ENCODE measurements around the gene MED13. TPM values are rescaled to one million over a fixed set of nuclear protein-coding genes. Genes with fewer than 3 reads are reported as not detected.
"Not testable (repeated sequence)": the region's sequence is repeated elsewhere in the genome, so short reads cannot be mapped to it uniquely, and the experiment has no call there.

MED13 gene
- total RNA-seq, 4 donors from 2014 or later: 34.5 to 64.9 (median 52.0) TPM

GRCh38 chr17:62008294-62008693 lies 56.8 kb downstream of the MED13 start:
- WGBS, 2 donors (ENCODE audit: low coverage in 1 of 2): 87 to 88% methylated on average over 3 to 4 of the region's 5 CpGs
- Histone ChIP-seq H3K9me3 (no peaks in the 10 kb centered on the region), H3K27ac (no peak overlapping the region), H3K4me1 (peaks cover 0 to 28% (median 0%) of the 10 kb centered on the region in 3 donors), H3K36me3 (peaks cover 3 to 70% of the 10 kb centered on the region in 2 donors), H3K27me3 (no peaks in the 10 kb centered on the region), H3K4me3 (no peak overlapping the region)
- ATAC-seq: no peak
- TF ChIP-seq POLR2A (IDR thresholded peaks at IDR 0.05) (no peak), CTCF (IDR thresholded peaks at IDR 0.05) (no peak), POLR2AphosphoS5 (IDR thresholded peaks at IDR 0.05) (no peak), EP300 (IDR thresholded peaks at IDR 0.05) (no peak)

- H3K4me3 ChIP-seq: no peak overlapping the region
- no peak for ATAC-seq
- H3K9me3 ChIP-seq: no peaks in the 10 kb centered on the region
- peaks cover 0 to 62% (median 0%) of the 10 kb centered on the region in 3 donors for H3K4me1 ChIP-seq
- H3K27me3 ChIP-seq: no peaks in the 10 kb centered on the region
- TF ChIP-seq EP300 (IDR thresholded peaks at IDR 0.05) (no peak), CTCF (IDR thresholded peaks at IDR 0.05) (no peak), POLR2AphosphoS5 (IDR thresholded peaks at IDR 0.05) (no peak), POLR2A (IDR thresholded peaks at IDR 0.05) (no peak)
- no peak overlapping the region for H3K27ac ChIP-seq
- H3K36me3 ChIP-seq: peaks cover 0 to 36% of the 10 kb centered on the region in 2 donors
These were observed 60.7 kb downstream of the MED13 start for GRCh38 chr17:62004388-62004787.

GRCh38 chr17:62003141-62003540 lies 61.9 kb downstream of the MED13 start:
- peaks cover 0 to 27% of the 10 kb centered on the region in 2 donors for H3K36me3 ChIP-seq
- not testable (repeated sequence) for ATAC-seq, H3K4me3 ChIP-seq, H3K9me3 ChIP-seq, H3K27me3 ChIP-seq, H3K27ac ChIP-seq
- H3K4me1 ChIP-seq: peaks cover 0 to 61% (median under 1%) of the 10 kb centered on the region in 3 donors
- WGBS, 2 donors (ENCODE audit: low coverage in 1 of 2): 93% methylated on average over 3 of the region's 3 CpGs; no CpG with 5 or more reads in 1 of the 2 donors

GRCh38 chr17:62001105-62001504 lies 64.0 kb downstream of the MED13 start:
- H3K27ac ChIP-seq: no peak overlapping the region
- TF ChIP-seq POLR2AphosphoS5 (IDR thresholded peaks at IDR 0.05) (no peak), POLR2A (IDR thresholded peaks at IDR 0.05) (no peak), EP300 (IDR thresholded peaks at IDR 0.05) (no peak), CTCF (IDR thresholded peaks at IDR 0.05) (no peak)
- peaks cover 6 to 81% (median 10%) of the 10 kb centered on the region in 3 donors for H3K4me1 ChIP-seq
- H3K9me3 ChIP-seq: no peaks in the 10 kb centered on the region
- H3K4me3 ChIP-seq: no peak overlapping the region
- WGBS, 2 donors (ENCODE audit: low coverage in 1 of 2): 97 to 100% methylated on average over 2 of the region's 2 CpGs
- H3K27me3 ChIP-seq: no peaks in the 10 kb centered on the region
- peaks cover 0 to 12% of the 10 kb centered on the region in 2 donors for H3K36me3 ChIP-seq
- ATAC-seq: no peak

GRCh38 chr17:62000186-62000585 lies 64.9 kb downstream of the MED13 start:
- H3K27me3 ChIP-seq: no peaks in the 10 kb centered on the region
- H3K4me3 ChIP-seq: no peak overlapping the region
- no peak for ATAC-seq
- H3K4me1 ChIP-seq: peaks cover 8 to 76% (median 10%) of the 10 kb centered on the region in 3 donors
- H3K36me3 ChIP-seq: peaks cover 0 to 11% of the 10 kb centered on the region in 2 donors
- TF ChIP-seq POLR2A (IDR thresholded peaks at IDR 0.05) (no peak), POLR2AphosphoS5 (IDR thresholded peaks at IDR 0.05) (no peak), CTCF (IDR thresholded peaks at IDR 0.05) (no peak), EP300 (IDR thresholded peaks at IDR 0.05) (no peak)
- H3K9me3 ChIP-seq: no peaks in the 10 kb centered on the region
- no peak overlapping the region for H3K27ac ChIP-seq
- WGBS, 2 donors (ENCODE audit: low coverage in 1 of 2): 98 to 100% methylated on average over 3 of the region's 3 CpGs

- not testable (repeated sequence) for H3K9me3 ChIP-seq, H3K27me3 ChIP-seq, H3K4me3 ChIP-seq, ATAC-seq, H3K27ac ChIP-seq
- H3K36me3 ChIP-seq: peaks cover 0 to 17% of the 10 kb centered on the region in 2 donors
- WGBS, 2 donors (ENCODE audit: low coverage in 1 of 2): 78 to 79% methylated on average over 4 of the region's 4 CpGs
- peaks cover 8 to 65% (median 10%) of the 10 kb centered on the region in 3 donors for H3K4me1 ChIP-seq
These were observed 66.5 kb downstream of the MED13 start for GRCh38 chr17:61998534-61998933.

Measured in gastroesophageal sphincter (tissue), 4 donors.